Subcutaneous adipose tissue (tissue), 4 donors: ENCODE measurements around the gene BCL2L2. TPM values are rescaled to one million over a fixed set of nuclear protein-coding genes. Genes with fewer than 3 reads are reported as not detected.

Experiments used
- CTCF ChIP-seq: fragments of 450-650 bp; IDR thresholded peaks from one replicate; pipeline ENCODE4 v1.5.1; 2016; ENCODE audit warnings: low read depth, mild to moderate bottlenecking, control low read depth, antibody characterized with exemption, moderate library complexity
- total RNA-seq, 4 donors: library from RNA; depleted of rRNA; stranded (reverse); fragments of >200 nt; gene quantifications; one replicate each; pipeline ENCODE4 v1.1.0, GENCODE V29; 2016

BCL2L2 gene
- total RNA-seq, 4 donors from 2014 or later, result 32.1 to 75.9 (median 50.6) TPM

- no peak for TF ChIP-seq CTCF
Measured at GRCh38 chr14:23356662-23357061, 50.0 kb downstream of the BCL2L2 start.

GRCh38 chr14:23357261-23357660 lies 50.6 kb downstream of the BCL2L2 start:
- no peak for TF ChIP-seq CTCF

GRCh38 chr14:23358042-23358441 lies 51.4 kb downstream of the BCL2L2 start:
- no peak for TF ChIP-seq CTCF

- no peak for TF ChIP-seq CTCF
Measured at GRCh38 chr14:23358553-23359166, 52.0 kb downstream of the BCL2L2 start.

- no peak for TF ChIP-seq CTCF
Measured at GRCh38 chr14:23359167-23359626, 52.6 kb downstream of the BCL2L2 start.

GRCh38 chr14:23359722-23360447 lies 53.3 kb downstream of the BCL2L2 start:
- no peak for TF ChIP-seq CTCF

GRCh38 chr14:23360496-23360895 lies 53.9 kb downstream of the BCL2L2 start:
- TF ChIP-seq CTCF, result no peak
